Lower leg skin (tissue), 3 donors: ENCODE measurements around the gene TMEM123.

Source experiments
- CTCF ChIP-seq, 3 donors: fragments of 450-650 bp; IDR thresholded peaks; one replicate each; pipeline ENCODE4 v1.5.1; 2016; ENCODE audit warnings: antibody characterized with exemption in 3 of 3, mild to moderate bottlenecking in 3 of 3, moderate library complexity in 2 of 3
- POLR2A ChIP-seq, 2 donors: fragments of 450-650 bp; IDR thresholded peaks; one replicate each; pipeline ENCODE4 v1.6.1; 2016 to 2017; ENCODE audit warnings: antibody characterized with exemption in 2 of 2, mild to moderate bottlenecking in 1 of 2, moderate library complexity in 1 of 2

GRCh38 chr11:102382384-102382783 is 70.2 kb downstream of the TMEM123 start:
- TF ChIP-seq POLR2A (IDR thresholded peaks at IDR 0.05) (no peak), CTCF (IDR thresholded peaks at IDR 0.05) (no peak)
